Ishikawa (cell line): Measurements from ENCODE around the gene CCDC32.

Experiments used
- NFIC ChIP-seq: IDR thresholded peaks from 2 replicates; pipeline ENCODE4 v1.6.1; 2012
- TF ChIP-seq, protein P1 (sequence below): IDR thresholded peaks from 2 replicates; pipeline ENCODE4 v1.6.1; 2012

DNA sequence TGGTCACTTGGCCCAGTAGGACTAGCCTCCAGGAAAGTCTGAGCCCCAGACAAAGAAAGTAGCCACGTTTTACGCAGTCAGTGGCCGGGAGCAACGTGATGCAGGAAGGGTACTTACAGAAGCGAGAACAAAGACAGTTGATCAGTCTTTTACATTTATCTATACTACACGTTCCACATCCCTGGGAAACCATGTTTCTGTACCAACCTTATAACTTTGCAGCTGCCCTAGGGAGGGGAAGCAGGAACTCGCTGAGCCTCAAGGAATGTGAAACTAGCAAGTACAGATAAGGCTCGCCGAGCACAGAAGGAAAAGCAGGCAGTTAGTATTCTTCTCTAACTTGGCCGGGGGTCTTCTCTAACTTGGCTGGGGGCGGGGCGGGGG, 25.8 kb upstream of the CCDC32 start:
- TF ChIP-seq NFIC = no peak
- TF ChIP-seq, protein P1, sequence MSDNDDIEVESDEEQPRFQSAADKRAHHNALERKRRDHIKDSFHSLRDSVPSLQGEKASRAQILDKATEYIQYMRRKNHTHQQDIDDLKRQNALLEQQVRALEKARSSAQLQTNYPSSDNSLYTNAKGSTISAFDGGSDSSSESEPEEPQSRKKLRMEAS = no peak
